HEK293 (cell line): ENCODE data around the gene SCGB1C2.

Source experiments
- CTCF ChIA-PET: fragments of 350-600 bp; formaldehyde crosslinking; extraction: SDS; loops from one replicate; lab custom pipeline; 2021; ENCODE audit warnings: antibody characterized with exemption; lab: Yijun Ruan, JAX
- POLR2A ChIA-PET: fragments of 300-600 bp; formaldehyde crosslinking; extraction: SDS; loops from one replicate; lab custom pipeline; 2020; ENCODE audit warnings: antibody characterized with exemption, inconsistent platforms; lab: Yijun Ruan, JAX
- H3K27ac ChIP-seq: fragments of 200-500 bp; sonication (Bioruptor generic); 2 replicates; pipeline ENCODE4 v1.5.1; 2014; ENCODE audit warnings: low read depth, low read length, control low read depth, inconsistent platforms; ENCODE audit errors: extremely low read depth
- H3K36me3 ChIP-seq, 2 experiments: fragments of 200-500 bp in 1 of 2; sonication (Bioruptor generic) in 1 of 2; 1 replicate in 1 of 2; 2 replicates in 1 of 2; pipeline ENCODE4 v1.5.1; 2014 to 2017; ENCODE audit warnings: inconsistent platforms in 2 of 2, low read length in 2 of 2; ENCODE audit not compliant: control insufficient read depth in 2 of 2, insufficient read depth in 1 of 2
- H3K4me1 ChIP-seq: fragments of 200-500 bp; sonication (Bioruptor generic); 2 replicates; pipeline ENCODE4 v1.5.1; 2014; ENCODE audit warnings: mild to moderate bottlenecking, low read length, inconsistent platforms; ENCODE audit not compliant: control insufficient read depth, insufficient read depth
- H3K4me3 ChIP-seq: 2 replicates; pipeline ENCODE4 v1.5.1; 2011; ENCODE audit warnings: low read depth, mild to moderate bottlenecking, control low read depth, low read length, moderate library complexity
- H3K9me3 ChIP-seq: fragments of 200-500 bp; sonication (Bioruptor generic); 2 replicates; pipeline ENCODE4 v1.5.1; 2014; ENCODE audit warnings: low read depth, low read length, inconsistent platforms; ENCODE audit not compliant: control insufficient read depth, insufficient read depth
- PRDM2 ChIP-seq: fragments of 450-650 bp; formaldehyde crosslinking; IDR thresholded peaks from 2 replicates; pipeline ENCODE4 v1.5.1; 2016; ENCODE audit warnings: missing biosample characterization, missing genetic modification characterization, borderline replicate concordance
- PRDM6 ChIP-seq: fragments of 450-650 bp; formaldehyde crosslinking; IDR thresholded peaks from 2 replicates; pipeline ENCODE4 v1.5.1; 2017; ENCODE audit warnings: missing biosample characterization, missing genetic modification characterization
- ZBTB44 ChIP-seq: fragments of 450-650 bp; IDR thresholded peaks from 2 replicates; pipeline ENCODE4 v1.5.1; 2018; ENCODE audit warnings: missing biosample characterization, mild to moderate bottlenecking, missing genetic modification characterization
- ZNF132 ChIP-seq: fragments of 450-650 bp; formaldehyde crosslinking; IDR thresholded peaks from 2 replicates; pipeline ENCODE4 v1.5.1; 2017; ENCODE audit warnings: missing biosample characterization, missing genetic modification characterization, borderline replicate concordance
- ZNF146 ChIP-seq: fragments of 450-650 bp; formaldehyde crosslinking; IDR thresholded peaks from 2 replicates; pipeline ENCODE4 v1.5.1; 2016; ENCODE audit warnings: missing biosample characterization, missing genetic modification characterization
- ZNF148 ChIP-seq: fragments of 450-650 bp; formaldehyde crosslinking; IDR thresholded peaks from 2 replicates; pipeline ENCODE4 v1.5.0; 2017; ENCODE audit warnings: missing biosample characterization, missing genetic modification characterization, borderline replicate concordance
- ZNF175 ChIP-seq: fragments of 450-650 bp; formaldehyde crosslinking; IDR thresholded peaks from 2 replicates; pipeline ENCODE4 v1.5.1; 2016; ENCODE audit warnings: missing biosample characterization, missing genetic modification characterization
- ZNF223 ChIP-seq: fragments of 450-650 bp; formaldehyde crosslinking; IDR thresholded peaks from 2 replicates; pipeline ENCODE4 v1.5.1; 2016; ENCODE audit warnings: missing biosample characterization, missing genetic modification characterization
- ZNF311 ChIP-seq: fragments of 450-650 bp; formaldehyde crosslinking; IDR thresholded peaks from 2 replicates; pipeline ENCODE4 v1.5.1; 2017; ENCODE audit warnings: missing biosample characterization, missing genetic modification characterization, borderline replicate concordance
- ZNF341 ChIP-seq: fragments of 450-650 bp; formaldehyde crosslinking; IDR thresholded peaks from 2 replicates; pipeline ENCODE4; 2016; ENCODE audit warnings: low read depth, missing biosample characterization, missing genetic modification characterization
- ZNF362 ChIP-seq: fragments of 450-650 bp; formaldehyde crosslinking; IDR thresholded peaks from 2 replicates; pipeline ENCODE4 v1.5.1; 2016; ENCODE audit warnings: missing biosample characterization, missing genetic modification characterization
- ZNF37A ChIP-seq: fragments of 450-650 bp; IDR thresholded peaks from 2 replicates; pipeline ENCODE4 v1.5.1; 2018; ENCODE audit warnings: missing biosample characterization, missing genetic modification characterization
- ZNF398 ChIP-seq: fragments of 450-650 bp; formaldehyde crosslinking; IDR thresholded peaks from 2 replicates; pipeline ENCODE4 v1.5.1; 2017; ENCODE audit warnings: missing biosample characterization, missing genetic modification characterization
- ZNF521 ChIP-seq: fragments of 450-650 bp; formaldehyde crosslinking; IDR thresholded peaks from 2 replicates; pipeline ENCODE4 v1.5.1; 2017; ENCODE audit warnings: missing biosample characterization, mild to moderate bottlenecking, missing genetic modification characterization
- ZNF843 ChIP-seq: fragments of 450-650 bp; formaldehyde crosslinking; IDR thresholded peaks from 2 replicates; pipeline ENCODE4 v1.5.1; 2016; ENCODE audit warnings: missing biosample characterization, missing genetic modification characterization
- ZSCAN23 ChIP-seq: fragments of 450-650 bp; formaldehyde crosslinking; IDR thresholded peaks from 2 replicates; pipeline ENCODE4 v1.5.1; 2016; ENCODE audit warnings: missing biosample characterization, missing genetic modification characterization
- ZSCAN5A ChIP-seq: fragments of 450-650 bp; formaldehyde crosslinking; IDR thresholded peaks from 2 replicates; pipeline ENCODE4 v1.5.1; 2016; ENCODE audit warnings: missing biosample characterization, missing genetic modification characterization

The SCGB1C2 gene

GRCh38 chr17:177762-178161, 40.4 kb downstream of the SCGB1C2 start:
- POLR2A ChIA-PET, result no interaction called here
- Histone ChIP-seq H3K27ac (no peak overlapping the region), H3K4me1 (no peaks in the 10 kb centered on the region), H3K36me3 (no peaks in the 10 kb centered on the region), H3K4me3 (no peak overlapping the region), H3K9me3 (no peaks in the 10 kb centered on the region)
- CTCF ChIA-PET, result interaction anchor here (0.7 kb wide), 1 partner anchor 576 kb away, joined by 3 read pairs; no protein-coding TSS in a partner anchor
- TF ChIP-seq ZBTB44 (tag by site-specific recombination) (no peak), ZNF521 (tag by site-specific recombination) (no peak), ZNF311 (tag by site-specific recombination) (no peak), ZSCAN23 (no peak), ZNF175 (no peak), PRDM2 (tag by site-specific recombination) (no peak), ZNF146 (no peak), ZNF223 (tag by site-specific recombination) (no peak), ZNF843 (tag by site-specific recombination) (no peak), ZNF362 (tag by site-specific recombination) (no peak), ZNF132 (tag by site-specific recombination) (no peak), ZSCAN5A (tag by site-specific recombination) (no peak), ZNF37A (tag by site-specific recombination) (no peak)

- no peaks in the 10 kb centered on the region for H3K4me1 ChIP-seq
- ChIA-PET CTCF (interaction anchor here (0.7 kb wide), 1 partner anchor 575 kb away, joined by 3 read pairs; no protein-coding TSS in a partner anchor), POLR2A (interaction anchor here (0.6 kb wide), 1 partner anchor 16 kb away, joined by 4 read pairs; no protein-coding TSS in a partner anchor)
- H3K36me3 ChIP-seq, result no peaks in the 10 kb centered on the region
- no peaks in the 10 kb centered on the region for H3K9me3 ChIP-seq
- no peak overlapping the region for H3K27ac ChIP-seq
- no peak overlapping the region for H3K4me3 ChIP-seq
- TF ChIP-seq ZNF398 (tag by site-specific recombination) (peak; percentile 93), PRDM6 (no peak), ZNF148 (tag by site-specific recombination) (no peak), ZNF341 (no peak)
Observed at GRCh38 chr17:178292-179065, 41.1 kb downstream of the SCGB1C2 start.
